ENCODE results near the gene IL1B.
A peak's percentile ranks its signal among the peaks of the same experiment; 100 is the strongest.
"Not testable (repeated sequence)": the region's sequence is repeated elsewhere in the genome, so short reads cannot be mapped to it uniquely, and the experiment has no call there.

Gene IL1B

DNA sequence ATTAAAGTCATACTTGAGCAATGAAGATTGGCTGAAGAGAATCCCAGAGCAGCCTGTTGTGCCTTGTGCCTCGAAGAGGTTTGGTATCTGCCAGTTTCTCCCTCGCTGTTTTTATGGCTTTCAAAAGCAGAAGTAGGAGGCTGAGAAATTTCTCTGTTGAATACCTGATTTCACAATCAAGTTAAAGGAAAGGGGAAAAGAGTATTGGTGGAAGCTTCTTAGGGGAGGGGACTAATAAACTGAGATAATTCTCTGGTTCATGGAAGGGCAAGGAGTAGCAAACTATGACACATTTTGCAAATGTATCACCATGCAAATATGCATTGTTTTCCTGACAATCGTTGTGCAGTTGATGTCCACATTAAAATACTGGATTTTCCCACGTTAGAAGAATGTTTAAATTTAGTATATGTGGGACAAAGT is at the start of gene IL1B:
Gene IL1B, minus strand, starts transcription at position 85 of the 423 bp plus-strand sequence. CDS start 550 bp downstream, outside the sequence.
- no peak for DNase-seq (ENCODE audit: low read depth)

GRCh38 chr2:112886291-112886690 is 49.7 kb upstream of the IL1B start:
- no peak for DNase-seq (ENCODE audit: low read depth)

DNA sequence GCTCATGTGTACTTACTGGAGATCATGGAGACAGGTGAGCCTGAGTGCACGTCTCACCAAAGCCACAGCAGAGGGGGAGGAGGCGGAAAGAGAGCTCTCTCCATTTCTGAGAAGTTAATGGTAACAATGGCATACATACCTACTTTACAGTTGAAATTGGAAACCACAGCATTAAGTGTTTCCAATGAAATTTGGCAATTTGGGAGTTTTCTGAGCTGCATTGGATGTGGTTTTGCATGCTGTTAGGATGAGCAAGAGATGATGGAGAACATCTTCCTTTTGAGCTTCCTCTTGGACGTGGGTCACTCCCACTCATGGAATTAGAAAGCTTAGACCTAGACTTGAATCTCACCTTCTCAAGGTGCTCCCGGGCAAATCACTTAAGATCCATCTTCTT is 48.9 kb upstream of the IL1B start:
- no peak for DNase-seq (ENCODE audit: low read depth)

- peak; percentile 43 for DNase-seq (ENCODE audit: low read depth)
Observed at GRCh38 chr2:112884869-112885505, 48.4 kb upstream of the IL1B start.

GRCh38 chr2:112883669-112884068 is 47.1 kb upstream of the IL1B start:
- no peak for DNase-seq (ENCODE audit: low read depth)

DNA sequence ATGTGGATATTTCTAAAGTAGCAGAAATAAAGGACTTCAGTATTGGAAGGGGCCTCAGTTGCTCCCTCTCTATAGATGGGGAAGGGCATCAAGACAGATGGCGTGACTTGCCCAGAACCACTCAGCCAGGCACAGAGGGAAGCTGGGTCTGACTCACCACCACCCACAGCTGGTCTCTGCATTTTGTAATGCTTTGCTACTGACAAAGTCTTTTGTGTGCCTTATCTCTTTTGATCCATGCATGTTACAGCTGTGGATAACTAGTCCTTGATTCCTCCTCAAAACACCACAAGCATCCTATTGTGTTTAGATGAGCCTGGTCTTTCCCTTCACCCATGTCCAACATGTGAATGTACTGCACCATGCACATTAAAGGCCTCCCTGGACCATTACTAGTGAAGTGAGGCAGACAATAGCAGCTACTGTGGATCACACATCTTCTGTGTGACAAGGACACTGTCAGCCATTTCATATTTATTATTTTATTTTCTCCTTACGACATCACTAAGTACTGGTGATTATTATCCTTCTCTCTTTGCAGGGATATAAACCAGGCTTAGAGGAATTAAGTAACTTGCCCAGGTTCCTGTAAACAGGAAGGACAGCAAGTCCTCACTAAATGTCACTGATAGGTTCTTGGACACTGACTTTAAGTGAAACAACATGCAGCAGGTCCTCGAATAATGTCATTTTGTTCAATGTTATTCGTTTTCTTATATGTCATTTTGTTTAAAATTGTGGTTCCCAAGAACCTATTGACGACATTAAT is 44.8 kb upstream of the IL1B start:
- no peak for DNase-seq (ENCODE audit: low read depth)

- no peak for DNase-seq (ENCODE audit: low read depth)
Observed at GRCh38 chr2:112880696-112881095, 44.1 kb upstream of the IL1B start.

DNA sequence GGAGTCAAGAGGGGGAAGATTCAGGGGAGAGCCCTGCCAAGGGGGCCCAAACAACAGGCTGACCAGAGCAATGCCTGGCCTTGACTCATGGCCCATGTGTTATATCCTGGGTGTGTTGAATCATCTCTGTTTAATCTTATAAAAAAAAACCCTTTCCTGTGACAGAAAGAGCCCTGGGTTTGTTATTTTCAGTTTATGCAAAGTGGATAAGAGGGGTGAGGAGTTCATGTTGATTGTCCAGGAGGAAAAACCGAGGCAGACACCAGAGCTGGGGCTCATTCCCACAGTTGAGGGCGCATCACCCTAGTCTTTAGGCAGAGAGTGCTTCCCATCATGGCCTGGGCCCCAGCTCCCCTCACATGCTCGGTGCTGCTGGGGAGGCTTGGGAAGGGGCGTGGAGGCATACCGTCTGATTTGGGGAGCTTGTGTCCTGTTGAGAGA is 43.5 kb upstream of the IL1B start:
- DNase-seq (ENCODE audit: low read depth): no peak

- DNase-seq (ENCODE audit: low read depth): no peak
Observed at GRCh38 chr2:112879491-112880041, 43.0 kb upstream of the IL1B start.

- no peak for DNase-seq (ENCODE audit: low read depth)
Observed at GRCh38 chr2:112877423-112877822, 40.8 kb upstream of the IL1B start.

GRCh38 chr2:112876971-112877361 is 40.4 kb upstream of the IL1B start:
- no peak for DNase-seq (ENCODE audit: low read depth)

GRCh38 chr2:112876257-112876970 is 39.8 kb upstream of the IL1B start:
- DNase-seq (ENCODE audit: low read depth): no peak

GRCh38 chr2:112870841-112871835 is 34.6 kb upstream of the IL1B start:
- DNase-seq (ENCODE audit: low read depth): no peak

DNA sequence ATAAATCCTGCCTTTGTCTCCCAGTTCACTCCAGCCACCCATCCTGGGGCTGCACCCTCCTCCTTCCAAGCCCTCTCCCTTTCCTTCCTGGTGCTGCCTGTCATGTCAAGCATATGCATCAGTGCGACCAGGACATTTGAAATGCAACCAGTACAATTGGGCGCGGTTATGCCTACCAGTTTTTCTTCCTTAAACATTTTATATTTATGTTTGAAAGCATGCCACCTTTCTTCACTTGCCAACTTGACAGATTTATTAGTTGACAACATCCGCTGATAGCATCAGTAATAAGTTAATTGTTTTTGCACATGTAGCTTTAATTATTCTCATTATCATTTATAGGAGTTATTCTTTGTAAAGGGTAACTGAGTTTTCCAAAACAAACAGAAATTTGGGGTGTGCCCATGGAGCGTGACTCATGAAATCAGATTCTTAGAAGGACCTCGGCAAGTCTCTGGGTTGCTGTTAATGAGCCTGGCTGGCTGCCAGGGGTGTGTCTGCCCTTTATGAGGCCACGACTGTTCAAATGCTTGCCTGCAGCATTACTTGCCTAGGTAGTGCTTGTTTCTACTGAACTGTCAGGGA is 32.8 kb upstream of the IL1B start:
- no peak for DNase-seq (ENCODE audit: low read depth)

GRCh38 chr2:112867701-112868631 is 31.4 kb upstream of the IL1B start:
- DNase-seq (ENCODE audit: low read depth): no peak

- DNase-seq (ENCODE audit: low read depth): no peak
Observed at GRCh38 chr2:112866128-112866835, 29.7 kb upstream of the IL1B start.

DNA sequence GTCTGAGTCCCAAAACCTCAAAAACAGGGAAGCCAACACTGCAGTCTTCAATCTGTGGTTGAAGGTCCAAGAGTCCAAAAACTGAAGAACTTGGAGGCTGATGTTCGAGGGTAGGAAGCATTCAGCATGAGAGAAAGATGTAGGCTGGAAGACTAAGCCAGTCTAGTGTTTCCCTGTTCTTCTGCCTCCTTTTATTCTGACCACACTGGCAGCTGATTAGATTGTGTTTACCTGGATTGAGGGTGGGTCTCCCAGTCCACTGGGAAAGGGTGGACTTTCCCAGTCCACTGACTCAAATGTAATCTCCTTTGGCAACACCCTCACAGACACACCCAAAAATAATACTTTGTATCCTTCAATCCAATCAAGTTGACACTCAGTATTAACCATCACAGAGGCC is 27.5 kb upstream of the IL1B start:
- DNase-seq (ENCODE audit: low read depth): no peak

- not testable (repeated sequence) for DNase-seq (ENCODE audit: low read depth)
Observed at GRCh38 chr2:112859406-112860183, 23.0 kb upstream of the IL1B start.

All from activated T-helper 1 cell treated with Interleukin-2 at 50 U/mL for 16 hours (primary cell).